SU-DHL-6 (cell line): Measurements from ENCODE around the gene CPZ.
"Not testable (repeated sequence)": the region's sequence is repeated elsewhere in the genome, so short reads cannot be mapped to it uniquely, and the experiment has no call there.

Source experiments
- CTCF ChIP-seq: fragments of 200-600 bp; sonication (generic); IDR thresholded peaks from one replicate; pipeline ENCODE4 v1.5.1; 2017; ENCODE audit warnings: antibody characterized with exemption, mild to moderate bottlenecking, low read length, moderate library complexity; ENCODE audit not compliant: insufficient read depth, poor library complexity, severe bottlenecking
- EZH2phosphoT487 ChIP-seq: fragments of 200-600 bp; sonication (generic), shearing (Covaris generic); conservative IDR thresholded peaks from 2 replicates; pipeline ENCODE4 v1.6.1; 2018; ENCODE audit warnings: mild to moderate bottlenecking, antibody characterized with exemption, low read length, moderate library complexity, mixed read lengths

GRCh38 chr4:8576591-8576990 is 16.0 kb upstream of the CPZ start:
- not testable (repeated sequence) for TF ChIP-seq CTCF, EZH2phosphoT487
